GM12892 (cell line): ENCODE data around the gene HELZ2.

Experiments used
- DNase-seq: peaks from one replicate; pipeline ENCODE4 v3.0.0; 2011; ENCODE audit not compliant: insufficient read length
- FAIRE-seq: peaks from 2 replicates; lab custom pipeline; 2011; peaks lifted over from hg19 to GRCh38; lab: Jason Lieb, UNC
- POLR2A ChIP-seq: IDR thresholded peaks from 2 replicates; pipeline ENCODE4 v1.6.1; 2011; ENCODE audit warnings: low read depth, low read length, control low read depth
- POLR2AphosphoS5 ChIP-seq: IDR thresholded peaks from 2 replicates; pipeline ENCODE4 v1.6.1; 2011; ENCODE audit warnings: low read depth, low read length, control low read depth
- TAF1 ChIP-seq: IDR thresholded peaks from 2 replicates; pipeline ENCODE4 v1.6.1; 2011; ENCODE audit warnings: low read depth, mild to moderate bottlenecking, control low read depth, low read length, borderline replicate concordance

Gene HELZ2

GRCh38 chr20:63595416-63596127, 21.5 kb upstream of the HELZ2 start:
- TF ChIP-seq TAF1 (no peak), POLR2A (no peak), POLR2AphosphoS5 (no peak)
- DNase-seq = no peak
- FAIRE-seq = no peak

GRCh38 chr20:63594043-63594561, 20.1 kb upstream of the HELZ2 start:
- TF ChIP-seq POLR2A = no peak
- TF ChIP-seq TAF1 = no peak
- TF ChIP-seq POLR2AphosphoS5 = no peak
- DNase-seq (no peak), FAIRE-seq (no peak)

- no peak for DNase-seq
- FAIRE-seq = no peak
- no peak for TF ChIP-seq POLR2AphosphoS5
- no peak for TF ChIP-seq POLR2A
- no peak for TF ChIP-seq TAF1
These were observed 18.6 kb upstream of the HELZ2 start for GRCh38 chr20:63592661-63593060.

GRCh38 chr20:63591786-63592355, 17.8 kb upstream of the HELZ2 start:
- no peak for TF ChIP-seq POLR2A
- no peak for TF ChIP-seq TAF1
- TF ChIP-seq POLR2AphosphoS5 = no peak
- DNase-seq = no peak
- FAIRE-seq = no peak

GRCh38 chr20:63591147-63591533, 17.1 kb upstream of the HELZ2 start:
- no peak for FAIRE-seq
- no peak for TF ChIP-seq POLR2AphosphoS5
- TF ChIP-seq POLR2A = no peak
- TF ChIP-seq TAF1 = no peak
- no peak for DNase-seq

GRCh38 chr20:63590218-63591146, 16.4 kb upstream of the HELZ2 start:
- FAIRE-seq = no peak

GRCh38 chr20:63589261-63590217, 15.5 kb upstream of the HELZ2 start:
- FAIRE-seq (no peak), DNase-seq (no peak)

More at GRCh38 chr20:63590218-63591146, 16.4 kb upstream of the HELZ2 start:
- no peak for TF ChIP-seq POLR2AphosphoS5
- TF ChIP-seq POLR2A = no peak
- no peak for TF ChIP-seq TAF1
- no peak for DNase-seq

GRCh38 chr20:63588641-63589041, 14.6 kb upstream of the HELZ2 start:
- TF ChIP-seq TAF1 (no peak), POLR2AphosphoS5 (no peak), POLR2A (no peak)
- FAIRE-seq (no peak), DNase-seq (no peak)

More at GRCh38 chr20:63589261-63590217, 15.5 kb upstream of the HELZ2 start:
- TF ChIP-seq TAF1 = no peak
- no peak for TF ChIP-seq POLR2AphosphoS5
- no peak for TF ChIP-seq POLR2A

GRCh38 chr20:63587776-63588591, 13.9 kb upstream of the HELZ2 start:
- TF ChIP-seq POLR2AphosphoS5 (no peak), TAF1 (no peak), POLR2A (no peak)
- FAIRE-seq (no peak), DNase-seq (no peak)
